Calu3 (cell line): ENCODE data around the gene SH3PXD2B. TPM values are rescaled to one million over a fixed set of nuclear protein-coding genes. Genes with fewer than 3 reads are reported as not detected.
A peak's percentile ranks its signal among the peaks of the same experiment; 100 is the strongest.

Experiments used
- BruUV-seq: library from RNA; stranded (reverse); fragments of 400-500 nt; replicated peaks from 2 replicates; lab custom pipeline; 2021; lab: Mats Ljungman, UMichigan
- CTCF ChIA-PET: fragments of 300-600 bp; sonication (Branson Sonifier 250); formaldehyde crosslinking; loops from one replicate; lab custom pipeline; 2022; ENCODE audit warnings: antibody characterized with exemption; lab: Charles Lee
- DNase-seq: peaks from one replicate; pipeline ENCODE4 v3.0.0; 2022
- H3K27ac Mint-ChIP-seq: one replicate; pipeline ENCODE4 v1.8.0; 2022; ENCODE audit warnings: mixed read lengths; ENCODE audit not compliant: unreplicated experiment
- H3K27me3 Mint-ChIP-seq: one replicate; pipeline ENCODE4 v1.8.0; 2022; ENCODE audit warnings: mixed read lengths; ENCODE audit not compliant: unreplicated experiment
- H3K36me3 Mint-ChIP-seq: one replicate; pipeline ENCODE4 v1.8.0; 2022; ENCODE audit warnings: mild to moderate bottlenecking, moderate library complexity, mixed read lengths; ENCODE audit not compliant: insufficient read depth, unreplicated experiment
- H3K4me1 Mint-ChIP-seq: one replicate; pipeline ENCODE4 v1.8.0; 2022; ENCODE audit warnings: mild to moderate bottlenecking, low read depth, mixed read lengths; ENCODE audit not compliant: unreplicated experiment
- H3K4me3 Mint-ChIP-seq: one replicate; pipeline ENCODE4 v1.8.0; 2022; ENCODE audit warnings: mild to moderate bottlenecking, low read depth, moderate library complexity, mixed read lengths; ENCODE audit not compliant: unreplicated experiment
- H3K9me3 Mint-ChIP-seq: one replicate; pipeline ENCODE4 v1.8.0; 2022; ENCODE audit warnings: low read depth, mixed read lengths; ENCODE audit not compliant: unreplicated experiment
- CTCF ChIP-seq: fragments of 200-600 bp; IDR thresholded peaks from one replicate; pipeline ENCODE4 v1.8.0; 2022; ENCODE audit warnings: antibody characterized with exemption; ENCODE audit not compliant: unreplicated experiment
- intact Hi-C: fragments of 100-400 bp; cut with micrococcal nuclease; formaldehyde crosslinking; loops from one replicate; pipeline ENCODE4 v1.10.0; 2022; ENCODE audit not compliant: unreplicated experiment
- total RNA-seq: library from RNA; stranded (reverse); gene quantifications from 2 replicates; pipeline ENCODE4 v1.2.3, GENCODE V29; 2022

The SH3PXD2B gene
- total RNA-seq, 1 experiment from 2014 or later = 25.6 TPM

GRCh38 chr5:172322028-172322965 lies 132.0 kb downstream of the SH3PXD2B start:
- no peak for DNase-seq
- intact Hi-C loops = no loop called here
- no peaks in the 10 kb centered on the region for H3K36me3 Mint-ChIP-seq
- no peak overlapping the region for H3K27ac Mint-ChIP-seq
- TF ChIP-seq CTCF = no peak
- no peaks in the 10 kb centered on the region for H3K9me3 Mint-ChIP-seq
- BruUV-seq = no TSS peak
- no peak overlapping the region for H3K4me3 Mint-ChIP-seq
- CTCF ChIA-PET = interaction anchor here (0.6 to 0.7 kb wide), 2 partner anchors 14 to 1618 kb away, joined by 3 read pairs; no protein-coding TSS in a partner anchor
- no peaks in the 10 kb centered on the region for H3K4me1 Mint-ChIP-seq
- H3K27me3 Mint-ChIP-seq = no peaks in the 10 kb centered on the region

- no peak for TF ChIP-seq CTCF
- DNase-seq = no peak
- Mint-ChIP-seq H3K27ac (no peak overlapping the region), H3K27me3 (no peaks in the 10 kb centered on the region), H3K36me3 (no peaks in the 10 kb centered on the region), H3K4me3 (no peak overlapping the region), H3K4me1 (no peaks in the 10 kb centered on the region), H3K9me3 (no peaks in the 10 kb centered on the region)
- CTCF ChIA-PET = interaction anchor here (0.6 kb wide), 1 partner anchor 1618 kb away, joined by 3 read pairs; no protein-coding TSS in a partner anchor
- intact Hi-C loops = no loop called here
- BruUV-seq = no TSS peak
These were observed 132.7 kb downstream of the SH3PXD2B start for GRCh38 chr5:172321593-172321992.

GRCh38 chr5:172319708-172320441 lies 134.4 kb downstream of the SH3PXD2B start:
- H3K9me3 Mint-ChIP-seq = no peaks in the 10 kb centered on the region
- no peak overlapping the region for H3K27ac Mint-ChIP-seq
- intact Hi-C loops = no loop called here
- no peak for DNase-seq
- TF ChIP-seq CTCF = no peak
- no peaks in the 10 kb centered on the region for H3K36me3 Mint-ChIP-seq
- peaks cover 11% of the 10 kb centered on the region for H3K4me1 Mint-ChIP-seq
- no peaks in the 10 kb centered on the region for H3K27me3 Mint-ChIP-seq
- CTCF ChIA-PET = no interaction called here
- H3K4me3 Mint-ChIP-seq = no peak overlapping the region
- no TSS peak for BruUV-seq

- no peak for TF ChIP-seq CTCF
- Mint-ChIP-seq H3K36me3 (no peaks in the 10 kb centered on the region), H3K4me1 (peaks cover 13% of the 10 kb centered on the region), H3K4me3 (no peak overlapping the region), H3K27ac (peak overlapping the region; percentile 22), H3K27me3 (no peaks in the 10 kb centered on the region), H3K9me3 (no peaks in the 10 kb centered on the region)
- no peak for DNase-seq
- no TSS peak for BruUV-seq
- intact Hi-C loops = no loop called here
- CTCF ChIA-PET = no interaction called here
These were observed 138.5 kb downstream of the SH3PXD2B start for GRCh38 chr5:172315587-172316493.
